Hepatocyte (in vitro differentiated cells): ENCODE data around the gene RHEBL1.

Experiments
- EZH2 ChIP-seq: fragments of 200-600 bp; sonication (generic); IDR thresholded peaks from 2 replicates; pipeline ENCODE4 v1.6.1; 2016; ENCODE audit warnings: antibody characterized with exemption, mild to moderate bottlenecking, borderline replicate concordance
- TF ChIP-seq, protein P1 (sequence below): fragments of 200-600 bp; sonication (generic); IDR thresholded peaks from 2 replicates; pipeline ENCODE4 v1.5.1; 2016; ENCODE audit warnings: antibody characterized with exemption, mild to moderate bottlenecking; ENCODE audit not compliant: poor library complexity

DNA sequence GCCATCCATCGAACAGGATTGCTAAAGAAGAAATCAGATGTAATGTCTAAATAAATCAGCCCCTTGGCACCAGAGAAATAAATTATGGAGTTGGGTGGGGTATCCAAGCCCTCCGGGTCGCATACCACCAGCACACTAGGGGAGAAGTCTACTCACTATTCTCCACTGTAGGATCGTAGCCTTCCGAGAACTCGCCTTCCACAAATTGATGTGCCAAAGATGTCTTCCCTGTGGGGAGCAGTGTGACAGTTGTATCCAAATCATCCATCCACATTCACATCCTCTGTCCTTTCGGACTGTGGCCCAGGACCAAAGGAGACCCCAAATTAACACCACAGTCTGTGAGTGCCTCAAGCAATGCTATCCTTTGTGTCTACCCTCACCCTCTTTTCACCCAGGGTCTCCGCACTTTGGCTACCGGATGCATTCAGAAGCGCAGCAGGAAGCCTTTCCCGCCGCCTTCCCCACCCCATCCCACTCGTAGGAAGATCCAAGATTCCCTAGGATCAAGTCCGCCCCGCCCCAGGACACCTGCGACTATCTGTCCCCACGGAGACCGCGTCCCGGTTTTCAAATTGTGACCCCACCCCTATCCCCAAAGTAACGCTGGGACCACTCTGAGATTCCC is 786 bp downstream of the RHEBL1 start:
- peak; percentile 21 for TF ChIP-seq EZH2
- TF ChIP-seq, protein P1, sequence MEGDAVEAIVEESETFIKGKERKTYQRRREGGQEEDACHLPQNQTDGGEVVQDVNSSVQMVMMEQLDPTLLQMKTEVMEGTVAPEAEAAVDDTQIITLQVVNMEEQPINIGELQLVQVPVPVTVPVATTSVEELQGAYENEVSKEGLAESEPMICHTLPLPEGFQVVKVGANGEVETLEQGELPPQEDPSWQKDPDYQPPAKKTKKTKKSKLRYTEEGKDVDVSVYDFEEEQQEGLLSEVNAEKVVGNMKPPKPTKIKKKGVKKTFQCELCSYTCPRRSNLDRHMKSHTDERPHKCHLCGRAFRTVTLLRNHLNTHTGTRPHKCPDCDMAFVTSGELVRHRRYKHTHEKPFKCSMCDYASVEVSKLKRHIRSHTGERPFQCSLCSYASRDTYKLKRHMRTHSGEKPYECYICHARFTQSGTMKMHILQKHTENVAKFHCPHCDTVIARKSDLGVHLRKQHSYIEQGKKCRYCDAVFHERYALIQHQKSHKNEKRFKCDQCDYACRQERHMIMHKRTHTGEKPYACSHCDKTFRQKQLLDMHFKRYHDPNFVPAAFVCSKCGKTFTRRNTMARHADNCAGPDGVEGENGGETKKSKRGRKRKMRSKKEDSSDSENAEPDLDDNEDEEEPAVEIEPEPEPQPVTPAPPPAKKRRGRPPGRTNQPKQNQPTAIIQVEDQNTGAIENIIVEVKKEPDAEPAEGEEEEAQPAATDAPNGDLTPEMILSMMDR: no peak
